Stromal cell of bone marrow (primary cell): ENCODE data around the gene BSPRY.
"Not testable (repeated sequence)": the region's sequence is repeated elsewhere in the genome, so short reads cannot be mapped to it uniquely, and the experiment has no call there.

ENCODE experiments used
- DNase-seq: peaks from one replicate; pipeline ENCODE4 v3.0.0-alpha.2; 2012; ENCODE audit warnings: low read depth

Gene BSPRY

DNA sequence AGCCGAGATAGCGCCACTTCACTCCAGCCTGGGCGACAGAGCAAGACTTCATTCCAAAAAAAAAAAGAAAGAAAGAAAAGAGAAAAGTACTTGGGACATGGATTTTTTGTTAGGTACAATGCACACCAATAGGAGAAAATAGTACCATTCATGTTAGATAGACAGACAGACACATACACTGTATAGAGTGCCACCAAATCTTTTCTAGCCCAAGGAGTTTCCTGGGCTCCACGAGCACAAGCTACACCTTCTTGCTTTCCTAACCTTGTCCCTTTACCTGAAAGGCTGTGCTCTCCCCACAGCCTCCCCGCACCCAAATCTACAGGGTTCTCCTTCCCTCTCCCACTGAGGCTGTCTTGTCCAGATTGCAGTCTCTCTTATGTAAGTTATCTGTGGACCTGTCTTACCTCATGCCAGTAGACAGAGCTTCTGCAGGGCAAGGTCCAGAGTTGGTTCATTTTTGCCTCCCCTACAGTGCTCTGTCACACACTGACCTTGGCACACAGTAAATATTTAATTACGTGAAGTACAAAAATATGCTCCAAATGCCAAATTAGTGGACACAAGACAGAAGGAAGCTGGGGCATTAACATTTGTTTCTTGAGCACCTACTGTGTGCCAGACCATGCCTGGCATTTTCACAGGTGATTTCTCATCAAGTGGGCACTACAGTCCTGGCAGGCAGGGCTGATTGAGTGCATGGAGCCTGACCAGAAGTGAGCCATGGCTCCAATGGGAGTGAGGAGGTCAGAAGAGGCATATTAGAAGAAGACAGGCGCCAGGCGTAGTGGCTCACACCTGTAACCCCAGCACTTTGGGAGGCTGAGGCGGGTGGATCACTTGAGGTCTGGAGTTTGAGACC, 45.9 kb downstream of the BSPRY start:
- DNase-seq: no peak

DNA sequence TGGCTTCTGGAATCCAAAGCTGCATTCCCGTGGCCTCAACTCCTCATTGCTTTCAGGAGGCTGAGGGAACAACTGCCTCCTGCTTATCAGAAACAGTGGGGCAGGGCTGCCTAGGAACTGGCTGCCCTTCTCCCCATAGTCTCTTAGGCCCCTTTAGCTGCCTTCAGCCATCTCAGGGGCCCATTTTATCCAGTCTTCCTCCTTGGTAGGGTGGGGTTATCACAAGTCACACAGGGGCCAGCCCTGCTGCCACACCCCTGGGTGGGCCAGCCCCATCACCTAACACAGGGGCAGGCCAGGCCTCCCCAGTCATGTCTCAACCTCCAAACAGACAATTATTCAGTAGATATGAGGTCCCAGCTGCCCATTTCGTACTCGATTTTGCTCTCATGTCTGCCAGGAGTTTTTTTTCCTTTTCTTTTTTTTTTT, 47.9 kb downstream of the BSPRY start:
- DNase-seq: no peak

DNA sequence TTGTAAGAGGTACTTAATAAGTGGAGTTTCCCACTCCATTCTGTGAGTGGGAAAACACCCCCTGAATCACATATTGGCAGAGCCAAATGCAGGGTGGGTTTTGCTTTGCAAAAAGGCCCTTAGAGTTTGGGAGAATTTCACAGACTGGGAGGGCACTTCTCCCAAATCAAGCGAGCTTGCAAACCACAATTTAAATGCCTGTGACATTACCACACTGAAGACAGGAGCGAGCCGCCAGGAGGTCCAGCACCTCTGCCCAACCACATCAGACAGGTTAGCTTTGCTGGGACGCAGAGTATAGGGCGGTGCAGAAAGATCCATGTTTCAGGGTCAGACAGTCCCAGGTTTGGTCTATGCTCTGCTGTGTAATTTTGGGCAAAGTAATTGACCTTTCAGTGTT, 49.5 kb downstream of the BSPRY start:
- no peak for DNase-seq

DNA sequence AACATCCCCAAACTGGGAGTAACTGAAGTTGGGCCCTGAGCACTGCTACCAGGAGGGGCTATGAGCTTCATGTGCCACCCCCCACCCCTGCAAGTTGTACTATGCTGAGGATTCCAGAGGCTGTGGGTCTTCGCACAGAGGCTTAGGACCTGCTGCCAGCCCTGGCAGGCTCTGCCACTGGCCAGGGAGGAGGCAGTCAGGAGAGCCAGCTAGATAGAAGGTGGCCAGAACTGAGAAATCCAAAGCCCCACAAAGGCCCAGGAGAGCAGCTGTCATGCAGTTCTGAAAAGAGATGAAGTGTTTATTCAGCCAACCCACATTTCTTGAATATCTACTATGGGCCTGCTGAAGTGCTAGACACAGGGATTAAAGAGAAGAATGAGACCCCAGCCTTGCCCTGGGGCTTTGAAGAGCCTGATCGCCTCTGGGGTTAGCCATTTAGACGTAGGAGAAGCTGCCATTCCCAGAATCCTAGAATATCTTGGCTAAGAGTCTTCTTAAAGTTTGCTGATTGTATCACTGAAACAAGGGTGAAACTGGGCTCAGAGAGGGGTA, 50.4 kb downstream of the BSPRY start:
- no peak for DNase-seq

DNA sequence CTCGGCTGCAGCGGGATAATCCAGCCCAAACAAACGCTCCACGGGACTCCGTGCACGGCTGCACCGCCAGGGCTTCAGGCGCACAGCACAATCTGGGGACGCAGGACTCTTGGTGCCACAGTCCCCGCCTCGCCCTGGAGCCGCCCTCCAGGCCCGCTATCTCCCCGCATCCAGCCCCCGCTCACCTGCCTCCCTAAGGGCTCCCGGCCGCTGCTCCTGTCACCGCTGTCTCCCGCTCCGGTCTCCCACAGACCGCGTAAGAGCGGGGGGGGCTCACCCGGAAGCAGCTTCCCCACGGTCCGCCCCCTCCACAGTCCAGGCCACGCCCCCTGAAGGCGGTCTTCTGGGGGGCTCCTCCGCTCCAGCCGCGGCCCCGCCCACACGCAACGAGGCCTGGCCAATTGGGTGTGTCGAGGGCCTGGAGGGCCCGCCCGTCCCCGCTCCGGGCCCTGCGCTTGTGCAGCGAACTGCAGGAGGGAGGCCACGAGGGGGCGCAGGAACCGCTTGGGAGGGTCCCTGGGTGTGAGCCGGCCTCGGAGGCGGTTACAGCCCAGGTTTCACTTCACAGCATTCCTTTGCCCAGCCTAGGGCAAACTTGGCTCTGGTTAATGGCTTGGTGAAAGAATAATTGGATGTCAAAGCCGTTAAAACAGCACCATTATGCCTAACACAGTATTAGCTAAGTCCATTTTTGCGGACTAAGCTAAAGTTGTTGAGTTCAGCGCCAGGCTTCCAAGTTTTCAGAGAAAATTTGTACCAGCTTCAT, 51.9 kb downstream of the BSPRY start, which contains the start of gene ALAD:
ALAD (minus strand) TSS at position 258 of the 766 bp plus-strand sequence. CDS start 7,725 bp downstream, outside the sequence.
- peak; percentile 96 for DNase-seq

DNA sequence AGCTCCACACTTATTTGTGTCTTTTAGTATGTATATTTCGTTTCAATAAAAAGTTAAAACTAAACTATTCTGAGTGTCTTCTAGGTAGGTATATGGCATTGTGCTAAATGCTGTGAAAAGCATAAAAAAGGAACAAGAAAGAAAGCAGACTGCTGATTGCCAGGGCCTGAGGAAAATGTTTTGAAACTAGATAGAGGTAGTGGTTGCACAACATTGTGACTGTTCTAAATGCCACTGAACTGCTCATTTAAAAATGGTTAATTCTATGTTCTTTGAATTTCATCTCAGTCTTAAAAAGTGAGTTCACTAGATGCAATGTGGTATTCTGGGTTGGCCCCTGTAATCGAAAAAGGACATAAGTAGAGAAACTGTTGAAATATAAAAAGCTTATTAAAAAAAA, 54.3 kb downstream of the BSPRY start:
- no peak for DNase-seq

DNA sequence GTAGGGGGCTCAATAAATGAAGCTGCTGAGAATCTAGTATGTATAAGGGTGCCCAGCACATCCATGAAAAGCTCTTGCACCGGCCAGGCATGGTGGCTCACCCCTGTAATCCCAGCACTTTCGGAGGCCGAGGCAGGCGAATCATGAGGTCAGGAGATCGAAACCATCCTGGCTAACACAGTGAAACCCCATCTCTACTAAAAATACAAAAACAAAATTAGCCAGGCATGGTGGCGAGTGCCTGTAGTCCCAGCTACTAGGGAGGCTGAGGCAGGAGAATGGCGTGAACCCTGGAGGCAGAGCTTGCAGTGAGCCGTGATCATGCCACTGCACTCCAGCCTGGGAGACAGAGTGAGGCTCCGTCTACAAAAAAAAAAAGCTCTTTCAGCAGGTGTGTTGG, 57.0 kb downstream of the BSPRY start:
- DNase-seq: not testable (repeated sequence)

DNA sequence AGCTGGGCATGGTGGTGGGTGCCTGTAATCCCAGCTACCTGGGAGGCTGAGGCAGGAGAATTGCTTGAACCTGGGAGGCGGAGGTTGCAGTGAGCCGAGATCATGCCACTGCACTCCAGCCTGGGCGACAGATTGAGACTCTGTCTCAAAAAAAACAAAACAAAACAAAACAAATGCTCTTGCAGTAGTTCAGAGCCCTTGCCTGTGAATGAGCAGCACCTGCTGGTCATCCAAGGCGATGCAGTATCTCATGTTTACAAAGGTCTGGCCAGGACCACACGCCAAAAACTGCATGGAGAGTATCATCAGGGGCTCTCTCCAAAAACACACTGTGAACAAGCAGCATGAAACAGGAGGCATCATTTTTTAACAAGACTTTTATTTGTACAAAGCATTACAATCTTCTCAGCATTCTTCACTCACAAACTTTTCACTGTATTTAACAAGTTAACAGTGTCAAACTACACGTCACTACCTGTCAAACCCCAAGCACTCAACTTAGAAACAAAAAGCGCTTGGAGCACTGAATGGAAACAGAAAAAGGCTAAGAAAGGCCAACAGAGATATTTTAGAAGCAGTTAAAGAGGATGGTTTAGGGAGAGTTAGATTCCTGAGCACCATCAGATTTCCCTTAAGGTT, 57.7 kb downstream of the BSPRY start:
- peak; percentile 58 for DNase-seq

DNA sequence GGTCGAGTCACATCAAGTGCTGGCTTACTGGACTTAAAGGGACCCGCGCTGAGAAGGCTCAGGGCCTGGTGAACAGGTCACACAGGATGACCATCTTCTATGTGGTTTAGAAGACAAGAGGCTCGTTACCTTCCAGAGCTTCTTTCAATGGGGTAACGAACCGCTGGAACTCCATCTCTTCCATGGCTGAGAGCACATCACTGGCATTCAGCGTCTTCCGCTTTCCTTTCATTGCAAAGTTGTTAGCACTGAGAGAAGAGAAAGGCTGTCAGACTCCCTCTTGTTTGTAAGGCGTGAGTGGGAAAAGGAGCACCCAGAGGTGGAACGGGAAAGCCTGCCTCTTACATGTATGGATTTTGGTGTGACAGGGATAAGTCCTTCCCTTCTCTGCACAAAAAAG, 60.1 kb downstream of the BSPRY start:
- DNase-seq: no peak

DNA sequence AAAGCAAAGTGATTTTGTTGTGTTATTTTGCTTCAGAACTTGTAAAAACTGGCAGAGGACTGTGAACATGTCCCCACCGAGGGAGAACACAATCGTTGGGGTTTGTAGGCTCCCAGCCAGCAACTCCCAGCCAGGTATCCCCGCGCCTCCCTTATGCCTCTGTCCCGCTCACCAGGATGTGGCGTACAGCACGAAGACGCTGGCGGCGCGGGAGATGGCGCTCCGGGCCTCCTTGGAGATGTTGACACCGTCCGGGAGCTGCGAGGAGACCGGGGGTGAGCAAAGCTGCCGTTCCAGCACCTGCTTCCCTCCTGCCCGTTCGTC, 60.5 kb downstream of the BSPRY start:
- no peak for DNase-seq

DNA sequence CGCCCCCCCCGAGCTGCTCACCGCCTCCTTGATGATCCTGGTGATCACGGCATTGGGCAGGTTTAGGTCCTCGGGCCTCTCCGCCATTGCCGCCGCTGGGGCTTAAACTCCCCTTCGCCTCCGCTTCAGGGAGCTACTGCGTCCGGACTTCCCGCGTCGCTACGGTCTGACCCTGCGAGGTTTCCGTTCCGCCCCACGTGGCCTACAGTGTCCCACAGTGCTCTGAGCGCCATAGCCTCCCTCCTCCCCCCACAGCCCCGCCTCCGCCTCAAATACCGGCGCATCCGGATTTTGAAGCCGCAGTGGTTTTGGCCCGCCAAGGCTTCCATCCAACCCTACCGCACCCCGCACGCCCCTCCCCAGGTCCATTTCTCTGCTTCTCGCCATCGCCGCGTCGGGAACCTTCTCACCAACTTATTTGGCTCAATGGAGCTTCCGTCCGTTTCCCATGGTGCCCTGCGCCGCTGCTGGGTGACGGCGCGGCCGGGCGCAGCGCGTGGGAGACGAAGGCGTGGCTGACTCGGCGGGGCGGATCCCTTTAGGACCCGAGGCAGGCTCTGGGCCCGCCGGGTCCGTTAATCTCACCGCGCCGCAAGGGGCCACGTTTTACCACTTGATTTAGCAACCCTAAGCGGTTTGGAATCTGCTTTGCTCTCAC, 61.0 kb downstream of the BSPRY start, which contains the start of the genes C9orf43 and POLE3:
C9orf43 (plus strand) TSS at position 541 of the 658 bp plus-strand sequence. CDS start 2,747 bp downstream, outside the sequence.
POLE3 (minus strand) TSS at position 469 of the 658 bp plus-strand sequence; CDS start at position 87, 382 bp downstream.
- DNase-seq: peak; percentile 92

DNA sequence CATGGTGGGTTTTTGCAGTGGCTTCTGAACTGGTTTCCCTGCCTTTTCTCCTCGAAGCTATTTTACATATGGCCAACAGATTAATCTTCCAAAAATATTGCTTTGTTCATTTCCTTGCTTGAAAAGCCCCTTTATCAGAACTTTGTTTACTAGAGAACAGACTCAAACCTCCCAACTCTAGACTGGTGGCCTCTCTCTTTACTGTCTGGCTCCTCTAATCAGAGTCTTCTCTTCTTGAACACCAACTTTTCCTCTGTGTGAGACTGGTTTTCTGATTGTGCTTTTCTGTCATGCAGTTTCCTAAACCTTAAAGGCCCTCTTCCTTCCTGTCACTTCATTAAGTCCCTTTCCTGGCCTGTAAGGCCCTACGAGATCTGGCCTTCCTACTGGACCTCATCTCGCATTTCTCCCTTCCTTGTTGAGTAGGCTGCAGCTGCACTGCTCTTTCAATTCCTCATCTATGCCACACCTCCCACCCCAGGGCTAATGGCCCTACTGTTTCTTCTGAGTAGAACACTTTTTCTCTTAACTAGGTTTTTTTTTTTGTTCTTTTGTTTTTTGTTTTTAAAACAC, 66.9 kb downstream of the BSPRY start:
- no peak for DNase-seq

DNA sequence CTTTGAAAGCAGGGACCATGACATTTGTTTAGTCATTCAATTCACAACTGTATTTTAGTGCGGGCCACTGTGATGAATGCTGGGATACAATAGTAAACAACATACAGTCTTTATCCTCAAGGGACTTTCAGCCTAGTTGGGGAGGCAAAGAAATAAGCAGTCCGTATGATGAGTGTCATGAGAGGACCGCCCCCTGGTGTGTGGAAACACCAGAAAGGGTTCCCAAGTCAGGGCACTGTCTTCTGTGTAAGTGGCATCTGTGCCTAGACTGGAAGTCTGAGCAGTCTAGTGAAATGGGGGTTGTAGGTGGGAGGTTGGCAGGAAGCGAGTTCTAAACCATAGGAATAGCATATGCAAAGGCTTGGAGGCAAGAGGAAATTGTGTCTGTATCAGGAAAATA, 68.0 kb downstream of the BSPRY start:
- no peak for DNase-seq
